IMR-90 (cell line): ENCODE data around the gene KRT8. TPM values are rescaled to one million over a fixed set of nuclear protein-coding genes. Genes with fewer than 3 reads are reported as not detected.

Experiments
- ATAC-seq: fragments of 200-7000 bp; cut with Tn5 transposase; 2 replicates; pipeline ENCODE4 v1.9.1; 2020; ENCODE audit warnings: low read depth, mild to moderate bottlenecking, moderate library complexity
- BruUV-seq: library from RNA; stranded (reverse); fragments of 400-500 nt; replicated peaks from 2 replicates; lab custom pipeline; 2021; lab: Mats Ljungman, UMichigan
- CTCF ChIA-PET: fragments of 300-600 bp; formaldehyde crosslinking; extraction: SDS; loops from one replicate; lab custom pipeline; 2021; ENCODE audit warnings: antibody characterized with exemption; lab: Yijun Ruan, JAX
- POLR2A ChIA-PET: fragments of 300-600 bp; sonication (Branson Sonifier 250); formaldehyde crosslinking; loops from one replicate; lab custom pipeline; 2022; ENCODE audit warnings: antibody characterized with exemption; ENCODE audit not compliant: unreplicated experiment; lab: Charles Lee
- DNase-seq: peaks from one replicate; pipeline ENCODE4 v3.0.0; 2013
- H2AFZ ChIP-seq: replicated peaks from 2 replicates; pipeline ENCODE3; 2013; ENCODE audit warnings: low read length, mild to moderate bottlenecking; ENCODE audit not compliant: poor library complexity
- H2AK5ac ChIP-seq: 2 replicates; pipeline ENCODE4 v1.6.1; 2013; ENCODE audit warnings: low read depth, low read length, inconsistent platforms
- H2AK9ac ChIP-seq: replicated peaks from 2 replicates; pipeline ENCODE3; 2013; ENCODE audit warnings: mild to moderate bottlenecking, low read depth, low read length, moderate library complexity; ENCODE audit not compliant: poor library complexity
- H2BK120ac ChIP-seq: 2 replicates; pipeline ENCODE4 v1.6.1; 2013; ENCODE audit warnings: low read depth, low read length, inconsistent platforms
- H2BK15ac ChIP-seq: 3 replicates; pipeline ENCODE4 v1.6.1; 2013; ENCODE audit warnings: low read depth, low read length, inconsistent platforms
- H2BK20ac ChIP-seq: 2 replicates; pipeline ENCODE4 v1.6.1; 2013; ENCODE audit warnings: low read depth, mild to moderate bottlenecking, inconsistent platforms, low read length, moderate library complexity
- H2BK5ac ChIP-seq: 2 replicates; pipeline ENCODE4 v1.6.1; 2013; ENCODE audit warnings: mild to moderate bottlenecking, low read depth, low read length, inconsistent platforms; ENCODE audit not compliant: poor library complexity, severe bottlenecking
- H3K14ac ChIP-seq: replicated peaks from 2 replicates; pipeline ENCODE4 v1.6.1; 2013; ENCODE audit warnings: low read depth, low read length, inconsistent platforms
- H3K18ac ChIP-seq: 2 replicates; pipeline ENCODE4 v1.6.1; 2013; ENCODE audit warnings: low read depth, low read length, control low read depth
- H3K23ac ChIP-seq: 2 replicates; pipeline ENCODE4 v1.6.1; 2013; ENCODE audit warnings: low read depth, low read length, inconsistent platforms
- H3K27ac ChIP-seq: 2 replicates; pipeline ENCODE4 v1.5.1; 2013; ENCODE audit warnings: mild to moderate bottlenecking, control low read depth, low read length; ENCODE audit not compliant: insufficient read depth
- H3K27me3 ChIP-seq: 2 replicates; pipeline ENCODE4 v1.6.1; 2013; ENCODE audit warnings: low read length; ENCODE audit not compliant: control insufficient read depth, insufficient read depth
- H3K36me3 ChIP-seq: 2 replicates; pipeline ENCODE4 v1.6.1; 2013; ENCODE audit warnings: low read length, mixed read lengths; ENCODE audit not compliant: control insufficient read depth, insufficient read depth
- H3K4ac ChIP-seq: 2 replicates; pipeline ENCODE4 v1.6.1; 2013; ENCODE audit warnings: low read depth, low read length, inconsistent platforms
- H3K4me1 ChIP-seq: 2 replicates; pipeline ENCODE4 v1.6.1; 2013; ENCODE audit warnings: low read length, mixed read lengths; ENCODE audit not compliant: control insufficient read depth, insufficient read depth
- H3K4me2 ChIP-seq: 2 replicates; pipeline ENCODE4 v1.6.1; 2013; ENCODE audit warnings: low read depth, mild to moderate bottlenecking, control low read depth, low read length, moderate library complexity
- H3K4me3 ChIP-seq: 2 replicates; pipeline ENCODE4 v1.5.1; 2013; ENCODE audit warnings: low read depth, mild to moderate bottlenecking, control low read depth, low read length, moderate library complexity; ENCODE audit not compliant: insufficient read depth
- H3K56ac ChIP-seq: 2 replicates; pipeline ENCODE4 v1.6.1; 2013; ENCODE audit warnings: low read length, inconsistent platforms; ENCODE audit not compliant: insufficient read depth; ENCODE audit errors: extremely low read depth
- H3K79me1 ChIP-seq, 2 experiments: 2 replicates each; pipeline ENCODE4 v1.6.1; 2013; ENCODE audit warnings: low read length in 2 of 2, inconsistent platforms in 1 of 2, low read depth in 1 of 2
- H3K9ac ChIP-seq: 2 replicates; pipeline ENCODE4 v1.6.1; 2013; ENCODE audit warnings: low read depth, low read length, control low read depth
- H3K9me1 ChIP-seq: 2 replicates; pipeline ENCODE4 v1.6.1; 2013; ENCODE audit warnings: low read length, inconsistent platforms; ENCODE audit not compliant: insufficient read depth
- H3K9me3 ChIP-seq: 2 replicates; pipeline ENCODE4 v1.6.1; 2013; ENCODE audit warnings: low read length; ENCODE audit not compliant: control insufficient read depth, insufficient read depth
- H4K20me1 ChIP-seq: 2 replicates; pipeline ENCODE4 v1.6.1; 2013; ENCODE audit warnings: low read length, inconsistent platforms; ENCODE audit not compliant: insufficient read depth
- H4K5ac ChIP-seq: 2 replicates; pipeline ENCODE4 v1.6.1; 2013; ENCODE audit warnings: mild to moderate bottlenecking, low read depth, low read length, control low read depth
- H4K8ac ChIP-seq, 2 experiments: 2 replicates each; pipeline ENCODE4 v1.6.1; 2013; ENCODE audit warnings: low read depth in 2 of 2, low read length in 2 of 2, control low read depth in 1 of 2, inconsistent platforms in 1 of 2
- H4K91ac ChIP-seq: 2 replicates; pipeline ENCODE4 v1.6.1; 2013; ENCODE audit warnings: low read depth, low read length, inconsistent platforms; ENCODE audit not compliant: insufficient read depth
- BHLHE40 ChIP-seq: fragments of 150-350 bp; IDR thresholded peaks from 2 replicates; pipeline ENCODE4 v1.6.1; 2016; ENCODE audit warnings: mild to moderate bottlenecking, low read depth, low read length
- CEBPB ChIP-seq: IDR thresholded peaks from 2 replicates; pipeline ENCODE4 v1.6.1; 2012; ENCODE audit warnings: low read depth, low read length, improper control_type of control experiment
- CHD1 ChIP-seq: IDR thresholded peaks from 2 replicates; pipeline ENCODE4 v1.6.1; 2012; ENCODE audit warnings: low read depth, low read length, improper control_type of control experiment
- ELK1 ChIP-seq: fragments of 150-350 bp; IDR thresholded peaks from 2 replicates; pipeline ENCODE4 v1.6.1; 2016; ENCODE audit warnings: low read depth, mild to moderate bottlenecking, low read length, moderate library complexity, borderline replicate concordance
- FOS ChIP-seq: fragments of 150-350 bp; IDR thresholded peaks from 2 replicates; pipeline ENCODE4 v1.6.1; 2016; ENCODE audit warnings: low read depth, low read length
- MAFK ChIP-seq: IDR thresholded peaks from 2 replicates; pipeline ENCODE4 v1.6.1; 2012; ENCODE audit warnings: low read depth, low read length, improper control_type of control experiment
- MAZ ChIP-seq: IDR thresholded peaks from 2 replicates; pipeline ENCODE4 v1.6.1; 2012; ENCODE audit warnings: low read depth, mild to moderate bottlenecking, low read length, improper control_type of control experiment, moderate library complexity, borderline replicate concordance
- MXI1 ChIP-seq: IDR thresholded peaks from 2 replicates; pipeline ENCODE4 v1.6.1; 2012; ENCODE audit warnings: low read depth, mild to moderate bottlenecking, low read length, moderate library complexity, borderline replicate concordance
- NFE2L2 ChIP-seq: fragments of 150-350 bp; IDR thresholded peaks from 2 replicates; pipeline ENCODE4 v1.6.1; 2016; ENCODE audit warnings: low read depth, mild to moderate bottlenecking, low read length
- POLR2A ChIP-seq: IDR thresholded peaks from 2 replicates; pipeline ENCODE4 v1.6.1; 2012; ENCODE audit warnings: mild to moderate bottlenecking, low read depth, low read length
- RAD21 ChIP-seq: IDR thresholded peaks from 2 replicates; pipeline ENCODE4 v1.6.1; 2012; ENCODE audit warnings: low read length, improper control_type of control experiment
- RCOR1 ChIP-seq: IDR thresholded peaks from 2 replicates; pipeline ENCODE4 v1.6.1; 2012; ENCODE audit warnings: mild to moderate bottlenecking, low read length, improper control_type of control experiment; ENCODE audit not compliant: insufficient replicate concordance
- RFX5 ChIP-seq: IDR thresholded peaks from 2 replicates; pipeline ENCODE4 v1.8.0; 2012; ENCODE audit warnings: low read depth, mild to moderate bottlenecking, low read length, moderate library complexity
- SMC3 ChIP-seq: fragments of 150-350 bp; IDR thresholded peaks from 2 replicates; pipeline ENCODE4 v1.6.1; 2016; ENCODE audit warnings: low read depth, mild to moderate bottlenecking, antibody characterized with exemption, low read length, moderate library complexity
- USF2 ChIP-seq: fragments of 150-350 bp; IDR thresholded peaks from 2 replicates; pipeline ENCODE4 v1.6.1; 2017; ENCODE audit warnings: mild to moderate bottlenecking, antibody characterized with exemption, low read length, low read depth
- dilution Hi-C: fragments of 300-500 bp; cut with HindIII; formaldehyde crosslinking; loops from one replicate; pipeline ENCODE4 v1.14.3; 2018; ENCODE audit warnings: low sequenced_read_pairs; ENCODE audit not compliant: unreplicated experiment
- in situ Hi-C: fragments of 300-500 bp; cut with MboI; formaldehyde crosslinking; loops from 3 replicates; pipeline ENCODE4 v1.14.3; 2019; ENCODE audit warnings: low sequenced_read_pairs, inconsistent platforms, mixed read lengths
- intact Hi-C: fragments of 100-400 bp; cut with micrococcal nuclease; formaldehyde crosslinking; loops from 2 replicates; pipeline ENCODE4 v1.10.0; 2022
- polyA plus RNA-seq, 3 experiments: library from polyadenylated mRNA; depleted of rRNA; stranded (reverse); fragments of >200 nt; gene quantifications; 2 replicates each; pipeline ENCODE4 v1.2.3, GENCODE V29; 2012; ENCODE audit warnings: low replicate concordance in 1 of 3
- total RNA-seq: library from RNA; depleted of rRNA; stranded (reverse); fragments of >200 nt; gene quantifications from 2 replicates; pipeline ENCODE4 v1.2.3, GENCODE V29; 2012
- TF ChIP-seq, protein P1 (sequence below): conservative IDR thresholded peaks from 2 replicates; pipeline ENCODE4 v1.5.1; 2012; ENCODE audit warnings: mild to moderate bottlenecking, low read depth, low read length, improper control_type of control experiment

The KRT8 gene
- total and polyA plus RNA-seq, 2 of the 4 experiments (the other 2 are of a cell fraction): 10.9 to 39.3 TPM

DNA sequence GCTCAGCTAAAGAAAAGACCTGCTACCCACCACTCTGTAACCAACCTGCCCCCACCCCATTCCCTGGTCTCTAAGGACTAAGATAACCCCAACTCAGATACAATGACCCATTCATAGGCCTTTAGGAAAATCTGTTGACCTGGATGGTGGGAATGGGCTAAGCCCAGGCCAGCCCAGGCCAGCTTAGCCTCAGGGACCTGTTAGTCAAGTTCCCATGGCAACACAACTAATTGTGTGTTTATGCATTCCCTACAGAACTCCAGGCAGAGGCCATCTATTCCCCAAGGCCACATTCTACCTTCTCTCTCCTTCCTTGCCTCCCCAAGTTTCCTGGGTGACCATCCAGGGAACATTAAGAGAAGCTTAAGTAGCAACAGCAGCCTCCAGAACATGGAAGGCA is 16.1 kb upstream of the KRT8 start:
- Histone ChIP-seq H3K18ac (no peak overlapping the region), H3K14ac (no peak overlapping the region), H3K56ac (no peak overlapping the region), H2BK120ac (peak overlapping the region; percentile 12; the same call in 1 of the 2 replicates), H3K9me3 (no peaks in the 10 kb centered on the region), H3K27me3 (no peaks in the 10 kb centered on the region; the same call in 1 of the 2 replicates), H2BK15ac (no peak overlapping the region), H3K9ac (no peak overlapping the region), H4K20me1 (no peaks in the 10 kb centered on the region), H3K36me3 (no peaks in the 10 kb centered on the region), H2AK9ac (no peak overlapping the region), H2BK20ac (no peak overlapping the region), H3K23ac (no peak overlapping the region), H3K27ac (no peak overlapping the region), H4K8ac (no peak overlapping the region), H3K4ac (peak overlapping the region; percentile 43; the same call in 1 of the 2 replicates), H4K91ac (no peak overlapping the region), H2BK5ac (no peak overlapping the region), H3K4me3 (no peak overlapping the region), H2AFZ (peak overlapping the region; percentile 1), H3K79me1 (no peaks in the 10 kb centered on the region; a peak in 1 of 4 replicates), H4K5ac (no peak overlapping the region), H3K4me2 (no peak overlapping the region), H3K9me1 (peaks cover 15% of the 10 kb centered on the region), H2AK5ac (no peak overlapping the region), H3K4me1 (peaks cover 20% of the 10 kb centered on the region)
- CTCF ChIA-PET: interaction anchor here (0.5 kb wide), 1 partner anchor 33 kb away, joined by 3 read pairs; no protein-coding TSS in a partner anchor
- ATAC-seq: no peak
- in situ Hi-C loops: no loop called here
- no TSS peak for BruUV-seq
- intact Hi-C loops: no loop called here
- dilution Hi-C loops: no loop called here
- TF ChIP-seq MXI1: no peak
- no peak for TF ChIP-seq ELK1
- TF ChIP-seq RAD21: no peak
- no peak for TF ChIP-seq USF2
- no peak for TF ChIP-seq RCOR1
- TF ChIP-seq CHD1: no peak
- TF ChIP-seq SMC3: no peak
- no peak for TF ChIP-seq CEBPB
- no peak for TF ChIP-seq FOS
- TF ChIP-seq, protein P1, sequence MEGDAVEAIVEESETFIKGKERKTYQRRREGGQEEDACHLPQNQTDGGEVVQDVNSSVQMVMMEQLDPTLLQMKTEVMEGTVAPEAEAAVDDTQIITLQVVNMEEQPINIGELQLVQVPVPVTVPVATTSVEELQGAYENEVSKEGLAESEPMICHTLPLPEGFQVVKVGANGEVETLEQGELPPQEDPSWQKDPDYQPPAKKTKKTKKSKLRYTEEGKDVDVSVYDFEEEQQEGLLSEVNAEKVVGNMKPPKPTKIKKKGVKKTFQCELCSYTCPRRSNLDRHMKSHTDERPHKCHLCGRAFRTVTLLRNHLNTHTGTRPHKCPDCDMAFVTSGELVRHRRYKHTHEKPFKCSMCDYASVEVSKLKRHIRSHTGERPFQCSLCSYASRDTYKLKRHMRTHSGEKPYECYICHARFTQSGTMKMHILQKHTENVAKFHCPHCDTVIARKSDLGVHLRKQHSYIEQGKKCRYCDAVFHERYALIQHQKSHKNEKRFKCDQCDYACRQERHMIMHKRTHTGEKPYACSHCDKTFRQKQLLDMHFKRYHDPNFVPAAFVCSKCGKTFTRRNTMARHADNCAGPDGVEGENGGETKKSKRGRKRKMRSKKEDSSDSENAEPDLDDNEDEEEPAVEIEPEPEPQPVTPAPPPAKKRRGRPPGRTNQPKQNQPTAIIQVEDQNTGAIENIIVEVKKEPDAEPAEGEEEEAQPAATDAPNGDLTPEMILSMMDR: no peak
- TF ChIP-seq NFE2L2: no peak
- no peak for TF ChIP-seq MAFK
- TF ChIP-seq BHLHE40: no peak
- TF ChIP-seq POLR2A: no peak
- no peak for TF ChIP-seq MAZ
- no peak for TF ChIP-seq RFX5
- DNase-seq: peak; percentile 26
- POLR2A ChIA-PET: no interaction called here
